ENCODE data around the gene PHKB. TPM values are rescaled to one million over a fixed set of nuclear protein-coding genes. Genes with fewer than 3 reads are reported as not detected.

Gene PHKB
- polyA plus RNA-seq, 1 donor from 2014 or later = 99.5 TPM

GRCh38 chr16:47687694-47688093, 226.6 kb downstream of the PHKB start:
- no peak overlapping the region for H2AFZ ChIP-seq (ENCODE audit: low read depth, low read length)
- H3K36me3 ChIP-seq (ENCODE audit: insufficient read depth, low read length) = peaks cover 7% of the 10 kb centered on the region
- TF ChIP-seq EP300 (conservative IDR thresholded peaks at IDR 0.05; ENCODE audit: poor library complexity, severe bottlenecking) = no peak
- no peak for TF ChIP-seq REST (IDR thresholded peaks at IDR 0.05; ENCODE audit: borderline replicate concordance)
- TF ChIP-seq POLR2AphosphoS5 (IDR thresholded peaks at IDR 0.05) = no peak
- TF ChIP-seq EZH2 (IDR thresholded peaks at IDR 0.05; ENCODE audit: borderline replicate concordance, insufficient read depth, low read length, poor library complexity, severe bottlenecking) = no peak
- TF ChIP-seq TAF1 (IDR thresholded peaks at IDR 0.05; ENCODE audit: low read depth) = no peak
- TF ChIP-seq MXI1 (conservative IDR thresholded peaks at IDR 0.05; ENCODE audit: poor library complexity, severe bottlenecking) = no peak
- TF ChIP-seq CTCF (IDR thresholded peaks at IDR 0.05; ENCODE audit: poor library complexity, severe bottlenecking) = no peak
- TF ChIP-seq RAD21 (conservative IDR thresholded peaks at IDR 0.05) = no peak
- TF ChIP-seq SMC3 (conservative IDR thresholded peaks at IDR 0.05; ENCODE audit: poor library complexity) = no peak
- H3K4me3 ChIP-seq (ENCODE audit: low read length) = no peak overlapping the region
- no peak overlapping the region for H3K27ac ChIP-seq (ENCODE audit: low read length)
- no peaks in the 10 kb centered on the region for H3K27me3 ChIP-seq (ENCODE audit: insufficient read depth, low read depth, low read length)
- no peaks in the 10 kb centered on the region for H3K79me2 ChIP-seq (replicated peaks; ENCODE audit: insufficient read depth, low read length)
- H3K4me2 ChIP-seq (ENCODE audit: low read length) = no peak overlapping the region
- no peak overlapping the region for H3K9ac ChIP-seq (ENCODE audit: low read length)
- no peaks in the 10 kb centered on the region for H3K9me2 ChIP-seq (ENCODE audit: insufficient read depth, low read length)
- no peaks in the 10 kb centered on the region for H4K20me1 ChIP-seq (ENCODE audit: insufficient read depth)
- no peaks in the 10 kb centered on the region for H3K9me3 ChIP-seq (ENCODE audit: low read length)
- no peaks in the 10 kb centered on the region for H3F3A ChIP-seq (ENCODE audit: insufficient read depth, low read length, poor library complexity, severe bottlenecking)

GRCh38 chr16:47693226-47693625, 232.1 kb downstream of the PHKB start:
- Histone ChIP-seq H4K20me1 (ENCODE audit: insufficient read depth) (no peaks in the 10 kb centered on the region), H3K9ac (ENCODE audit: low read length) (no peak overlapping the region), H2AFZ (ENCODE audit: low read depth, low read length) (no peak overlapping the region), H3K9me2 (ENCODE audit: insufficient read depth, low read length) (no peaks in the 10 kb centered on the region), H3K27me3 (ENCODE audit: insufficient read depth, low read depth, low read length) (no peaks in the 10 kb centered on the region), H3K36me3 (ENCODE audit: insufficient read depth, low read length) (peaks cover 14% of the 10 kb centered on the region), H3K9me3 (ENCODE audit: low read length) (no peaks in the 10 kb centered on the region), H3F3A (ENCODE audit: insufficient read depth, low read length, poor library complexity, severe bottlenecking) (no peaks in the 10 kb centered on the region), H3K27ac (ENCODE audit: low read length) (no peak overlapping the region), H3K4me2 (ENCODE audit: low read length) (no peak overlapping the region), H3K79me2 (replicated peaks; ENCODE audit: insufficient read depth, low read length) (no peaks in the 10 kb centered on the region), H3K4me3 (ENCODE audit: low read length) (no peak overlapping the region)
- TF ChIP-seq REST (IDR thresholded peaks at IDR 0.05; ENCODE audit: borderline replicate concordance) (no peak), TAF1 (IDR thresholded peaks at IDR 0.05; ENCODE audit: low read depth) (no peak), SMC3 (conservative IDR thresholded peaks at IDR 0.05; ENCODE audit: poor library complexity) (no peak), EZH2 (IDR thresholded peaks at IDR 0.05; ENCODE audit: borderline replicate concordance, insufficient read depth, low read length, poor library complexity, severe bottlenecking) (no peak), CTCF (IDR thresholded peaks at IDR 0.05; ENCODE audit: poor library complexity, severe bottlenecking) (no peak), EP300 (conservative IDR thresholded peaks at IDR 0.05; ENCODE audit: poor library complexity, severe bottlenecking) (no peak), MXI1 (conservative IDR thresholded peaks at IDR 0.05; ENCODE audit: poor library complexity, severe bottlenecking) (no peak), RAD21 (conservative IDR thresholded peaks at IDR 0.05) (no peak), POLR2AphosphoS5 (IDR thresholded peaks at IDR 0.05) (no peak)
